ENCODE measurements around the gene PCDHGB4. TPM values are rescaled to one million over a fixed set of nuclear protein-coding genes. Genes with fewer than 3 reads are reported as not detected.

Gene PCDHGB4
- total RNA-seq, 1 donor from 2014 or later: 3.6 TPM

- Histone ChIP-seq H3K4me3 (peak overlapping the region in 1 of 2 donors; percentile 40), H3K27me3 (no peaks in the 10 kb centered on the region), H3K27ac (no peak overlapping the region), H3K9me3 (peaks cover 96 to 100% of the 10 kb centered on the region in 2 donors), H3K4me1 (no peaks in the 10 kb centered on the region), H3K36me3 (peaks cover 0 to 3% of the 10 kb centered on the region in 2 donors)
- TF ChIP-seq, protein P1, sequence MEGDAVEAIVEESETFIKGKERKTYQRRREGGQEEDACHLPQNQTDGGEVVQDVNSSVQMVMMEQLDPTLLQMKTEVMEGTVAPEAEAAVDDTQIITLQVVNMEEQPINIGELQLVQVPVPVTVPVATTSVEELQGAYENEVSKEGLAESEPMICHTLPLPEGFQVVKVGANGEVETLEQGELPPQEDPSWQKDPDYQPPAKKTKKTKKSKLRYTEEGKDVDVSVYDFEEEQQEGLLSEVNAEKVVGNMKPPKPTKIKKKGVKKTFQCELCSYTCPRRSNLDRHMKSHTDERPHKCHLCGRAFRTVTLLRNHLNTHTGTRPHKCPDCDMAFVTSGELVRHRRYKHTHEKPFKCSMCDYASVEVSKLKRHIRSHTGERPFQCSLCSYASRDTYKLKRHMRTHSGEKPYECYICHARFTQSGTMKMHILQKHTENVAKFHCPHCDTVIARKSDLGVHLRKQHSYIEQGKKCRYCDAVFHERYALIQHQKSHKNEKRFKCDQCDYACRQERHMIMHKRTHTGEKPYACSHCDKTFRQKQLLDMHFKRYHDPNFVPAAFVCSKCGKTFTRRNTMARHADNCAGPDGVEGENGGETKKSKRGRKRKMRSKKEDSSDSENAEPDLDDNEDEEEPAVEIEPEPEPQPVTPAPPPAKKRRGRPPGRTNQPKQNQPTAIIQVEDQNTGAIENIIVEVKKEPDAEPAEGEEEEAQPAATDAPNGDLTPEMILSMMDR (IDR thresholded peaks at IDR 0.05): no peak
- no peak for DNase-seq (ENCODE audit: low spot score in 2 of 2)
- intact Hi-C loops (cut with DNase I): loop anchor here (5.0 kb wide), 1 partner anchor 143 kb away; no protein-coding TSS in a partner anchor
Measured at GRCh38 chr5:141419074-141419880, 31.8 kb downstream of the PCDHGB4 start.

DNA sequence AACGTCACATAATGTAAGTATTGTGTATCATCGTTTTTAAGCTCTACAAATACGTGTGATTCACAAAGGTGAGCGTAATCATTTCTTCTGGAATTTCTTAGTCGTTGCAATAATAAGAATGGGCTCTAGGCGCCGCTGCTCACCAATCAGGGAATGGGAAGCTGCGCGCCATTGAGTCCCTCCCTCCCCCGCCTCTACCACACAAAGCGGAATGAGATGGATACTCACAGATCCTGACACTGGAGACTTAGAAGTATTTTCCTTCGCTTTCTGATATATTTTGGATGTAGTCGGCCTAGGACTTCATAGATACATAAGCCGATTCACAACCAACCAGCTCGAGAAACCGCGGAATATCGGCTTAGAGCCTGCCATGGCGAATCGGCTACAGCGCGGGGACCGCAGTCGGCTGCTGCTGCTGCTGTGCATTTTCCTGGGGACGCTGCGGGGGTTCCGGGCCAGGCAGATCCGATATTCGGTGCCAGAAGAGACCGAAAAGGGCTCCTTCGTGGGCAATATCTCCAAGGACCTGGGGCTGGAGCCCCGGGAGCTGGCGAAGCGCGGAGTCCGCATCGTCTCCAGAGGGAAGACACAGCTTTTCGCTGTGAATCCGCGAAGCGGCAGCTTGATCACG lies 33.5 kb downstream of the PCDHGB4 start, which contains the start of gene PCDHGA11:
Gene PCDHGA11, plus strand, starts transcription at position 197 of the 634 bp plus-strand sequence. Its CDS starts 177 bp downstream, at position 374.
- no peaks in the 10 kb centered on the region for H3K27me3 ChIP-seq
- H3K4me3 ChIP-seq: peak within 1 kb of the TSS; percentile 40 to 44
- H3K4me1 ChIP-seq: no peaks in the 10 kb centered on the region
- no peak within 1 kb of the TSS for H3K27ac ChIP-seq
- H3K36me3 ChIP-seq: peaks cover 1 to 3% of the 10 kb centered on the region in 2 donors
- TF ChIP-seq, protein P1 (IDR thresholded peaks at IDR 0.05): peak in 1 of 3 experiments; percentile 26
- H3K9me3 ChIP-seq: peaks cover 97 to 100% of the 10 kb centered on the region in 2 donors
- DNase-seq (ENCODE audit: low spot score in 2 of 2): no peak
- intact Hi-C loops (cut with DNase I): loop anchor here (5.0 kb wide), 1 partner anchor 106 kb away; no protein-coding TSS in a partner anchor

DNA sequence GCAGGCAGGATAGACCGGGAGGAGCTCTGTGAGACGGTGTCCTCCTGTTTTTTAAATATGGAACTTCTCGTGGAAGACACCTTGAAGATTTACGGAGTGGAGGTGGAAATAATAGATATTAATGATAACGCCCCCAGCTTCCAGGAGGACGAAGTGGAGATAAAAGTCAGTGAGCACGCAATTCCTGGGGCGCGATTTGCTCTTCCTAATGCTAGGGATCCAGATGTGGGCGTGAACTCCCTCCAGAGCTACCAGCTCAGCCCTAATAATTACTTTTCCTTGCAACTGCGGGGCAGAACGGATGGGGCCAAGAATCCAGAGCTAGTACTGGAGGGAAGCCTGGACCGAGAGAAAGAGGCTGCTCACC lies 34.0 kb downstream of the PCDHGB4 start:
- TF ChIP-seq, protein P1 (IDR thresholded peaks at IDR 0.05): no peak
- Histone ChIP-seq H3K27me3 (no peaks in the 10 kb centered on the region), H3K9me3 (peaks cover 97 to 100% of the 10 kb centered on the region in 2 donors), H3K4me3 (peak overlapping the region; percentile 32 to 44), H3K36me3 (peaks cover 3% of the 10 kb centered on the region in 2 donors), H3K4me1 (no peaks in the 10 kb centered on the region), H3K27ac (no peak overlapping the region)
- no peak for DNase-seq (ENCODE audit: low spot score in 2 of 2)
- intact Hi-C loops (cut with DNase I): loop anchor here (5.0 kb wide), 1 partner anchor 106 kb away; no protein-coding TSS in a partner anchor

DNA sequence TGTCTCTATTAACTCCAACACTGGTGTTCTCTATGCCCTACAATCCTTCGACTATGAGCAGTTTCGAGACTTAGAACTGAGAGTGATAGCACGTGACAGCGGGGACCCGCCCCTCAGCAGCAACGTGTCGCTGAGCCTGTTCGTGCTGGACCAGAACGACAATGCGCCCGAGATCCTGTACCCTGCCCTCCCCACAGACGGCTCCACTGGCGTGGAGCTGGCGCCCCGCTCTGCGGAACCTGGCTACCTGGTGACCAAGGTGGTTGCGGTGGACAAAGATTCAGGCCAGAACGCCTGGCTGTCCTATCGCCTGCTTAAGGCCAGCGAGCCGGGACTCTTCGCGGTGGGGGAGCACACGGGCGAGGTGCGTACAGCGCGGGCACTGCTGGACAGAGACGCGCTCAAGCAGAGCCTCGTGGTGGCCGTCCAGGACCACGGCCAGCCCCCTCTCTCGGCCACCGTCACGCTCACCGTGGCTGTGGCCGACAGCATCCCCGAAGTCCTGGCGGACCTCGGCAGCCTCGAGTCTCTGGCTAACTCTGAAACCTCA lies 35.3 kb downstream of the PCDHGB4 start:
- no peak for DNase-seq (ENCODE audit: low spot score in 2 of 2)
- Histone ChIP-seq H3K4me1 (no peaks in the 10 kb centered on the region), H3K27ac (no peak overlapping the region), H3K36me3 (peaks cover 3% of the 10 kb centered on the region in 2 donors), H3K27me3 (no peaks in the 10 kb centered on the region), H3K9me3 (peaks cover 97 to 100% of the 10 kb centered on the region in 2 donors), H3K4me3 (no peak overlapping the region)
- intact Hi-C loops (cut with DNase I): loop anchor here (5.0 kb wide), 1 partner anchor 104 kb away; no protein-coding TSS in a partner anchor
- TF ChIP-seq, protein P1 (IDR thresholded peaks at IDR 0.05): no peak

GRCh38 chr5:141427783-141428426 lies 40.4 kb downstream of the PCDHGB4 start:
- H3K36me3 ChIP-seq: peaks cover 0 to 3% of the 10 kb centered on the region in 2 donors
- H3K9me3 ChIP-seq: peaks cover 97 to 100% of the 10 kb centered on the region in 2 donors
- intact Hi-C loops (cut with DNase I): no loop called here
- H3K4me1 ChIP-seq: no peaks in the 10 kb centered on the region
- no peak for DNase-seq (ENCODE audit: low spot score in 2 of 2)
- H3K4me3 ChIP-seq: peak overlapping the region in 1 of 2 donors; percentile 35
- H3K27me3 ChIP-seq: no peaks in the 10 kb centered on the region
- no peak overlapping the region for H3K27ac ChIP-seq
- TF ChIP-seq, protein P1 (IDR thresholded peaks at IDR 0.05): no peak
